Stimulated activated naive B cell treated with anti-CD40 and anti-IgM and Interleukin-4, amounts not matched to agents 10 μg/mL and 1 μg/mL and 100 μg/mL, for 72 hours (primary cell): ENCODE results near the gene COMMD6.

Experiments
- ATAC-seq, 2 donors: fragments of 150-1000 bp; cut with Tn5 transposase; replicated peaks; 2 replicates each; pipeline ENCODE4 v1.10.0; 2021; ENCODE audit warnings: moderate library complexity in 1 of 2
- DNase-seq: peaks from one replicate; pipeline ENCODE4 v3.0.0; 2021
- H3K27ac Mint-ChIP-seq: one replicate; pipeline ENCODE4 v1.8.0; 2022; ENCODE audit warnings: mild to moderate bottlenecking, mixed read lengths
- H3K27me3 Mint-ChIP-seq, 2 donors: one replicate each; pipeline ENCODE4 v1.8.0; 2022; ENCODE audit warnings: mixed read lengths in 2 of 2
- H3K36me3 Mint-ChIP-seq, 2 donors: one replicate each; pipeline ENCODE4 v1.8.0; 2022; ENCODE audit warnings: mixed read lengths in 2 of 2, mild to moderate bottlenecking in 1 of 2
- H3K4me1 Mint-ChIP-seq, 2 donors: one replicate each; pipeline ENCODE4 v1.8.0; 2022; ENCODE audit warnings: mixed read lengths in 2 of 2, mild to moderate bottlenecking in 1 of 2
- H3K4me3 Mint-ChIP-seq, 2 donors: one replicate each; pipeline ENCODE4 v1.8.0; 2022; ENCODE audit warnings: mild to moderate bottlenecking in 2 of 2, mixed read lengths in 2 of 2, moderate library complexity in 1 of 2
- H3K9me3 Mint-ChIP-seq, 2 donors: one replicate each; pipeline ENCODE4 v1.8.0; 2022; ENCODE audit warnings: mixed read lengths in 2 of 2, mild to moderate bottlenecking in 1 of 2

COMMD6 gene

DNA sequence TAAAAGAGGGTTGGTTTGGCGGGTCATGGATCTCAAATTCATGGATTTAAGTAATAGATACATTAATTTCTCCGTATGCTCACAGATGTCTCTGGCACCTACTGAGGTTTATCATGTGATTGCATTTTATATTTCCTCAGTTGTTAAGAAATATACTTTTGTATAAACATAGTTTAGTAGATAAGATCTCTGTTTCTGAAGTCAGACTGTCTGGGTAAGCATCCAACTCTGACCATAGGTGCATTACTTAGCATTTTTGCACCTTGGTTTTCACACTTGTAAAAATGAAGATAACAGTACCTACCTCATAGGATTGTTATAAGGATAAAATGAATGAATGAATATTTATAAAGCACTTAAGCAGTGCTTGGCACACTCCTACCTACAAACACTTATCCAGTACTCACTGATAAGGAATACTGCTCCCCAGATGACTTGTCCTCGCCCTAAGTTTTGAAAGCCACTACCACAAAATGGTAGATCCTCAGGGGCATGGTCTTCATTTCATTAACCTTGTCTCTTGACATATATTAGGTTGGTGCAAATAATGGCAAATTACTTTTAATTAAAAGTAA is 26.5 kb downstream of the COMMD6 start:
- Mint-ChIP-seq H3K27ac (no peak overlapping the region), H3K9me3 (peaks cover 0 to 3% of the 10 kb centered on the region in 2 donors), H3K4me1 (peaks cover 20 to 45% of the 10 kb centered on the region in 2 donors), H3K36me3 (no peaks in the 10 kb centered on the region), H3K4me3 (no peak overlapping the region), H3K27me3 (no peaks in the 10 kb centered on the region)
- ATAC-seq (no peak), DNase-seq (no peak)

DNA sequence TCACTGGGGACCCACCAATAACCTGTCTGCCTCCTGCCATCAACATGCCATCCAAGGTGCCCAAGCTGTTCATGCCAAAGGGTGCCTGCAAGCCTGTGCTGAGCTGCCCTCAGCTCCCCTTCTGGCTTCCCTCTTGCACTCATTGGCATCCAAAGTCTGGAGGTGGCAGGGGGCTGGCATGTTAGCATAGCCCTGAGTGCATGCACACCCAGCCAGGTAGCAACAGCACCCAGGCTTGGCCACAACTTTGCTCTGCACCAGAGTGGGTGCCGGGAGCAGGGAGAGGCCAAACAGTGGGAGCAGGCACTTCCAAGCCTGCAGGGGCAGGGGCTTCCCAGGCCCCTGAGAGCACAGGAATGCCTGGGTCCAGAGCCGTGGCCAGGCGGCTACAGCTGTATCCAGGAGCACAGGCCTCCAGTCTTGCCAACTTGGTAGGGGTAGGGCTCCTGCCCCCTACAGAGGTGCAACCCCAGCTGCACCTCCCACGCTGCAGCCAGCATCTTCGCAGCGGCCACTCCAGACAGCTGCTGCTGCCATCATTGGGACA is 29.6 kb downstream of the COMMD6 start:
- no peak overlapping the region for H3K27ac Mint-ChIP-seq
- H3K36me3 Mint-ChIP-seq, result no peaks in the 10 kb centered on the region
- no peaks in the 10 kb centered on the region for H3K27me3 Mint-ChIP-seq
- peaks cover 15 to 32% of the 10 kb centered on the region in 2 donors for H3K4me1 Mint-ChIP-seq
- no peak for ATAC-seq
- no peak for DNase-seq
- H3K9me3 Mint-ChIP-seq, result no peaks in the 10 kb centered on the region
- H3K4me3 Mint-ChIP-seq, result no peak overlapping the region

DNA sequence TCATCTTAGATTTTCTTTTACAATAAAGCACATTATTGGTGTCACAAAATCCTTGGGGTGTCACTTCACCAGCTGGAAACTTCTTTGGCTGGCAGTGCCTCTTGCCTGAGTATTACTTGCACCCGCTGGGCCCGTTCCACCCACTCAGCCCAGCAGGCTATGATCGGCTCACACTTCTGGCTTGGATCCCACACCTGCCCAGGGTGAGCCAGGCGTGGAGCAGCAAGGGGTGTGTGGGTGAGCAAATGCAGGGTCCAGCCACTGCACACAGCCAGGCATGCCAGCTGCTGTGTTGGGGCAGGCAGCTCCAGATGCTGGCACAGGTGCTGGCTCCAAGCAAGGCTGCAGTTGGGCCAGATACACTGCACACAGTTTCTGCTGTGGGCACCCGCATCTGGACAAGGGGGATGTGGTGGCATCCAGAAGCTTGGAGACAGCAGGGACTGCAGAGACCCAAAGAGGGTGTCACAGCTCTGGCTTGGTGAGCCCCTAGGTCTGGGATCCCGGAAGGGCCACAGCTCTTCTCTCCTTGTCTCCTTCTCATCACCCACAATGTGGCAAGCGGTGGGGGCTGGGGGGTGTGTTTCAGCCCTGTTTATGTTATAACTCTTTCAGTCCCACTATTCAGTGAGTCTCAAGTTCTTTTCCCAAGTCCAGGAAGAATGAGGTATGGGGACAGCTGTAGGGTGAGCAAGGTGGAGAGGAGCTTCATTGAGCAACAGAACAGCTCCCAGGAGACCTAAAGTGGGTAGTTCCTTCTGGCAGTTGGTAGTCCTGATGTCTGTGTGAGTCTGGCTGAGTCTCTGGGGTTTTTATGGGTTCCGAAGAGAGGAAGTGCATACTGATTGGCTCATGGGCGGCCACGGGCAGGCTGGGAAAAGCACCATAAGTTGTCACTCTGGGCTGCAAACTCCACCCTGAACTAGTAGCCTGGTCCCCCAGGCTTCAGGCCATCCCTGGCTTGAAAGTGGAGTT is 30.3 kb downstream of the COMMD6 start:
- Mint-ChIP-seq H3K27me3 (no peaks in the 10 kb centered on the region), H3K4me3 (no peak overlapping the region), H3K36me3 (no peaks in the 10 kb centered on the region), H3K27ac (peak overlapping the region; percentile 47), H3K4me1 (peaks cover 10 to 25% of the 10 kb centered on the region in 2 donors), H3K9me3 (no peaks in the 10 kb centered on the region)
- ATAC-seq, result peak; percentile 55 to 64
- DNase-seq, result no peak

DNA sequence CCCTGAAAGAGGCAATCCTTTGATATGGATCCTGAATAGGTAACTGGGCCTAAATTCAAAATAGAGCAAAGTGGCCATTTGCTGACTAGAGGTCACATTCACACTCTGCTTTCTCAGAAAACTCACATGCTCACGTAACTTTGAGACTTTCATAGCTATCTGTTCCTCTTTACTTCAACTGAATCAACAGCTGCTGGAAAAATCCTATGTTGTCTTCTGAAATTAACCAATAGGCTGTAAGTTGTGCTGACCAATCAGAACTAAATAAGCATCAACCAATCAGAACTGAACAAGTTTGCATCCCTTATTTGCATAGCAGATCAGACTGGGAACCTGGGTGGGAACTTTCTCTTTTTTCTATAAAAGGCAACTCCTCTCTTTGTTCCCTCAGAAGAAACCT is 31.6 kb downstream of the COMMD6 start:
- H3K9me3 Mint-ChIP-seq, result no peaks in the 10 kb centered on the region
- H3K27ac Mint-ChIP-seq, result no peak overlapping the region
- no peaks in the 10 kb centered on the region for H3K27me3 Mint-ChIP-seq
- no peaks in the 10 kb centered on the region for H3K36me3 Mint-ChIP-seq
- peak in 1 of 2 donors; percentile 28 for ATAC-seq
- DNase-seq, result no peak
- no peak overlapping the region for H3K4me3 Mint-ChIP-seq
- peaks cover 5 to 17% of the 10 kb centered on the region in 2 donors for H3K4me1 Mint-ChIP-seq

DNA sequence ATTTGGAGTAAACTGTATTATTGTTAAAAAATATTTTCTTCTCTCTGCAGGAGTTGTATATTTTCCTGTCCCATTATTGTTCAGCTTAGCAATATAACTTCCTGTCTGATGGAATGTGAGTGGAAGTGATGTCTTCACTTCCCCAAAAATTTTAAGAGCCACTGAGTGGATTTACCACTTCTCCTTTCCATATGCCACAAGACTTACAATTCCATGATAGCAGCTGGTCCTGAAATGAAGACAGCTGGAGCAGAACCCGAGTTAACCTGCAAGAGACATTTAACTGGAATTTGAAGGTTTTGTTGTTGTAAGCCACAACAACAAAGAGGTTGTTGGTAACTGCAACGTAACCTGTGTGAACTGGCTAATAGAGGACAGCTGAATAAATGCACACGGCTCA is 32.3 kb downstream of the COMMD6 start:
- peak in 1 of 2 donors; percentile 52 for ATAC-seq
- no peak for DNase-seq
- no peaks in the 10 kb centered on the region for H3K27me3 Mint-ChIP-seq
- no peak overlapping the region for H3K4me3 Mint-ChIP-seq
- no peaks in the 10 kb centered on the region for H3K36me3 Mint-ChIP-seq
- no peak overlapping the region for H3K27ac Mint-ChIP-seq
- H3K9me3 Mint-ChIP-seq, result no peaks in the 10 kb centered on the region
- peaks cover 5 to 17% of the 10 kb centered on the region in 2 donors for H3K4me1 Mint-ChIP-seq

DNA sequence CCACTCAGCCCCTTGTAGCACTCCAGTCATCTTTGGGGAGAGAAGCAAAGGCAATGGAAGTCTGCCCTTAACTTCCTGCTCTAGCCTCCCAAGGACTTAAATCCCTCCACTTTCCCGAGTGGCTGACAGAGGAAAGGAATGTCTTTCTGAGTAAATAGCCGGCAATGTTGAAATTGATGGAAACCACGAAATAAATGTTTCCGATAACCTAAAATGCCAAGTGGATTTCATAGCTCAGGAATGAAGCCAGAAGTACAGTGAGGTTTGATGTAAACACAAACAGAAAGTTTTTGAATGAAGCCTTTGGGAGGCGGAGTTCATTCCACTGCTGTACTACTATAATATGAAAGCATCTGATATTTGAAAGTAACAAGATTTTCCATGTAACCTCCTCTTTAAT is 41.7 kb downstream of the COMMD6 start:
- Mint-ChIP-seq H3K4me3 (no peak overlapping the region), H3K27ac (no peak overlapping the region)

DNA sequence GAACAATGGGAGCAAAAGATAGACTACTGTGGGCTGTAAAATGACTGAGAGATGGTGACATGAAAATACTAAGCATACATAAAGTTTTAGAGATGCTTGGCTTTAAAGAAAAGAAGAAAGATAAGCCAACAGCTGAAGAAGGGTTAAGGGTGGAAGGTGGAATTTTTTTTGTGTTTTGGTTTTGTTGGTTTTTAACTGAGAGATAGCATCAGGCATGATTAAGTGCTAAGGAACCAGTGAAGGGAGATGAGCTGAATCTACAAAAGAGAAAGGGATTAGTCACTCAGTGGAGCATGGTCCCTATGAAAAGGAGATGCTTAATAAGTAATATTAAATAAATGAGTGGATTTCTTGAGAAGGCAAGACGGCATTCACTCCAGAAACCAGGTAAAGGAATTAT is 43.1 kb downstream of the COMMD6 start:
- Mint-ChIP-seq H3K27me3 (peaks cover 8 to 16% of the 10 kb centered on the region in 2 donors), H3K9me3 (no peaks in the 10 kb centered on the region), H3K27ac (no peak overlapping the region), H3K36me3 (no peaks in the 10 kb centered on the region), H3K4me1 (peaks cover 0 to 5% of the 10 kb centered on the region in 2 donors), H3K4me3 (no peak overlapping the region)
- no peak for DNase-seq
- ATAC-seq, result no peak

More for the DNA sequence above, 41.7 kb downstream of the COMMD6 start:
- ATAC-seq (no peak), DNase-seq (no peak)
- Mint-ChIP-seq H3K9me3 (no peaks in the 10 kb centered on the region), H3K4me1 (peaks cover 0 to 3% of the 10 kb centered on the region in 2 donors), H3K27me3 (peaks cover 8 to 12% of the 10 kb centered on the region in 2 donors), H3K36me3 (no peaks in the 10 kb centered on the region)

DNA sequence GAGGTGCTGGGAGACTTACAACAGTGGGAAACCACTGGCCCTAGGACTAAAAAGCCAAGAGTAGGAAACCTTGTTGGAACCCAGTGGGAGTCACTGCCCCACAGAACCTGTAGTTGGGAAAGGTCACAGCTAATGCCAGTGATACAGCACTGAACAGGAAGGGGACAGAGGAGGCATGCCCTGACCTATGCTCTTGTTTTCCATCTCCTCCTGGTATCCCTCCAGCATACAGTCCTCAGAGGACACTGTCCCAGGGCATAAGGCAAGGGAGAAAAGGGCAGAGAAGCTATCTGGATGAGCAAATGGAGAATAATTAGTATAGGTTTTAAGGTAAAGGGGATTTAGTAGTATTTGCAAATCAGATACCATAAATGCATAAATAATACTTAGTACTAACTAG is 44.5 kb downstream of the COMMD6 start:
- ATAC-seq (no peak), DNase-seq (no peak)
- Mint-ChIP-seq H3K4me3 (no peak overlapping the region), H3K36me3 (no peaks in the 10 kb centered on the region), H3K4me1 (peaks cover 0 to 6% of the 10 kb centered on the region in 2 donors), H3K27me3 (peaks cover 3 to 10% of the 10 kb centered on the region in 2 donors), H3K9me3 (no peaks in the 10 kb centered on the region), H3K27ac (no peak overlapping the region)

DNA sequence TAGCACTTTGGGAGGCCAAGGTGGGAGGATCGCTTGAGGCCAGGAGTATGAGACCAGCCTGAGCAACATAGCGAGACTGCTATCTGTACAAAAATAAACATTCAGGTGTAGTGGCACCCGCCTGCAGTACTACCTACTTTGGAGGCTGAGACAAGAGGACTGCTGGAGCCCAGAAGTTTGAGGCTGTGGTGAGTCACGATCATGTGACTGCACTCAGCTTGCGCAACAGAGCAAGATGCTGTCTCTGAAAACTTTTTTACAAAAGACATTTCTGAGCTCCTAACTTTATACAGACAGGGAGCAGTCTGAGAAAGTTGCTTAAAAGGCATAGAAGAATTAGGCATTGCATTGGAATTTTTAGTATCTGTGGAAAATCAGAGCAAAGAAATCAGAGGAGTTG is 45.3 kb downstream of the COMMD6 start:
- Mint-ChIP-seq H3K4me3 (no peak overlapping the region), H3K9me3 (no peaks in the 10 kb centered on the region), H3K27ac (no peak overlapping the region), H3K4me1 (peaks cover 0 to 6% of the 10 kb centered on the region in 2 donors), H3K27me3 (peaks cover 3 to 10% of the 10 kb centered on the region in 2 donors), H3K36me3 (no peaks in the 10 kb centered on the region)
- ATAC-seq (no peak), DNase-seq (no peak)

DNA sequence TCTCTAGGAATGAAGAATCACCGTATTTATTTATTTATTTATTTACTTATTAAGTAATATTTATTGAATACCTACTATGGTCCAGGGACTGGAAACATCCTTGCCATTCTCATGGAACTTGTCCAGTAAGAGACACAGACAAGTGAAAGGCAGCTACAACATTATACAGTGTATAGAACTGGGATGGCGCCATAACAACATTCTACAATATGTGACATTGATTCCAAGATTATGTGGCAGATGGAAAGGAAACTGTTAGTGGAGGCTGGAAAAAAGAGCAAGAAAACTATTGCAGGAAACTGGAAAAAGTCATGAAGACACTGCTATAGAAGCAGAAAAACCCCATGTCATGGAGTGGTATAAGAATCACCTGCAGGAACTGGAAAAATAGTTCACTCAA is 46.3 kb downstream of the COMMD6 start:
- Mint-ChIP-seq H3K27me3 (peaks cover 4 to 18% of the 10 kb centered on the region in 2 donors), H3K9me3 (no peaks in the 10 kb centered on the region), H3K4me3 (no peak overlapping the region), H3K27ac (no peak overlapping the region), H3K36me3 (no peaks in the 10 kb centered on the region), H3K4me1 (peaks cover 0 to 6% of the 10 kb centered on the region in 2 donors)
- no peak for ATAC-seq
- no peak for DNase-seq

DNA sequence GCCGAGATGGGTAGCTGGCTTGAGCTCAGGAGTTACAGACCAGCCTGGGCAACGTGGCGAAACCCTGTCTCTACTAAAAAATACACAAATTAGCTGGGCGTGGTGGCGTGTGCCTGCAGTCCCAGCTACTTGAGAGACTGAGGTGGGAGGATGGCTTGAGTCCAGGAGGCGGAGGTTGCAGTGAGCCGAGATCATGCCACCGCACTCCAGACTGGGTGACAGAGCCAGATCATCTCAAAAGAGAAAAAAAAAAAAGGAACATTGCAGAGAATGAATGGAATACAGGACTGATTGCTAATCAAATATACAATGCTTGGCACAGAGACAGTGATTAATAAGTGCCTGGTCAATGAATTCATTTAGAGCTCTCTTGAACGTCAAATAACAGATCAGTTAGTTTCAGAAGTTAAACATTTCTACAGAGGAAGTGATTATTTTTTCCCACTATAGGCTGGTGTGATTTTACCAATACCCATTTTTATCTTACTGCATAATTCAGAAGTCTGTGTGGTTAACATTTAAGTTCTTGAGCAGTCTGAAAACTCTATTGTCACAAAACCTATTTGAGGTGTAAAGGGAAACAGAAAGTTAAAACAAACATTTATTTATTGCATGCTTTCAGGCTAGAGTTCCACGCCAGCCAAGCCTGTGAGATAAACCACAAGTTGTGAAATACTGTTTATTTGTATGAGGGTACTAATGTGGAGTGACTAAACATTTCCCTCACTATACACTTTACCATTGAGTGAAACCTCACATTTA is 48.0 kb downstream of the COMMD6 start:
- no peak overlapping the region for H3K27ac Mint-ChIP-seq
- DNase-seq (no peak), ATAC-seq (peak; percentile 53 to 57)
- H3K9me3 Mint-ChIP-seq, result no peaks in the 10 kb centered on the region
- H3K4me3 Mint-ChIP-seq, result no peak overlapping the region
- H3K27me3 Mint-ChIP-seq, result peaks cover 19 to 32% of the 10 kb centered on the region in 2 donors
- H3K36me3 Mint-ChIP-seq, result no peaks in the 10 kb centered on the region
- peaks cover 0 to 6% of the 10 kb centered on the region in 2 donors for H3K4me1 Mint-ChIP-seq

DNA sequence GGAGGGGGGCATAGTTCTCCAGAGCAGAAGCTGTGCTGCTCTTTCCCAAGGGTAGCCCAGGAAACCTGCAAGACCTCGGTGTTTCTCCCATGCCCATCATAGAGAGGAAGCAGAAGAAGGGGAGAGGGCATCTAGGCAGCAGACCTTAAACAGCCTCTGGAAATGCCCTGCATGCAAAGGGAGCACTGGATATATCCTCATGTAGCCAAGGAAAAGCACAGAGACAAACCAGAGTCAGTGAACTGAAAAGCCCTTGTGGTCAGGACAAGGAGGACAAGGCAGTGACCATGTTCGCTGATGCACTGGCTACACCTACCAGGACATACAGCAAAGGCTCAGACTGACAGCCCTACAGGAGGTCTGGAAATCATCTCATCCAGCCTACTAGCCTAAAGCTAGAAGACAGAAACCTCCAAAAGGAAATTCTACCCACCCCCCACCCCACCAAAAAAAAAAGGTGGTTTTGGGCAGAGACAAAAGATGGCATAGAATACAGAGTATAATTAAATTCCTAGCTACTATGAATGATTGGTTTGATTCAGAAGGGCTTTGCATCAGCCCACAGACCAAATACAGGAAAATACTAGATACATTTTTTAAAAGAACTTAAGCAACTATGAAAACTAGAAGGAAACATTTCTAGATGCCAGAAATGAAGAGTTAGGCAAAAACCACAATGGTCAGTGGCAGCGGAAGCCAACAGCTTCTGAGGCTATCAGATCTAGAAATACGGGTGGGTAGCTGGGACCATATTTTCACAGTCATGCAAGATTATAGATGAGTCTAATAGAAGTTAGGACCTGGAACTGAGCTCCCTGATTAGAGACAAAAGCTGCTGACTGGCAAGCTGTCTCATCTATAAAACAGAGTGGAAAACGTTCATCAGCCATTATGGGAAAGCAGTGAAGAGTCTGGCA is 51.2 kb downstream of the COMMD6 start:
- Mint-ChIP-seq H3K9me3 (no peaks in the 10 kb centered on the region), H3K4me3 (no peak overlapping the region), H3K4me1 (peaks cover 5 to 7% of the 10 kb centered on the region in 2 donors), H3K36me3 (peaks cover 0 to 3% of the 10 kb centered on the region in 2 donors), H3K27me3 (peaks cover 24 to 41% of the 10 kb centered on the region in 2 donors), H3K27ac (no peak overlapping the region)
- DNase-seq (no peak), ATAC-seq (no peak)

DNA sequence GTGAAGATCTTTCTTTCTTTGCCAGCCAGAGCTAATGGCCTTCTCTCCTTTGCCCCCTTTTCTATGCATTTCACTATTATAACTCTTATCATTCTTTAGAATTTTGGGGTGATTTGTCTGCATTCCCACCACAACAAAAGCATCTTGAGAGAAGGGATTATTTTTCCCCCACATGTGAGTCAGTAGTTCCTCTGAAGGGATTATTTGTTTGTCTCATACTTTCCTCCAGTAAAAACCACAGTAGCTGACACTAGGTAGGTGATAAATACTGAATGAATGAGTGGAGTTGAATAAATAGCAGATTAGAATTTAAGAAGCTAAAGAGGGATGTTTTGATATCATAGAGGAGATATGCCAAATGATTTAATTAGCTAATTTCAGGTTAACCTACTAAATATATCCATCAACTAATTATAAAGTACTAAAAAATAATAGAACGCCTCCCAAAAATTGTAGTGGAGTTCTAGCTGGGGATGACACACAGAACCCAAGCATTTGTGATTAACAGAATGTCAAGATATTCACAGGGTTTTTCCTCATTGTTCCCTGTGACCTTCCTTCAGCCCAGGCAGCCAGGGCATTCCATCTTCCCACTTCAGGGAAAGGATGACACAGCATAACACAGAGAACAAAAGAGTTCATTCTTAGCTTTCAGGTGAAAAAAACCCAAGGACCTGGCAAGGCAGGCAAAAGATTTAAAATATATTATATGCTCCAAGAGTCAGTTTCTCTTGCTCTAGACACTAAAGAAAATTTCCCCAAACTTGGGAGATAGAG is 52.2 kb downstream of the COMMD6 start:
- Mint-ChIP-seq H3K4me3 (no peak overlapping the region), H3K27me3 (peaks cover 32 to 42% of the 10 kb centered on the region in 2 donors), H3K27ac (no peak overlapping the region), H3K36me3 (peaks cover 0 to 3% of the 10 kb centered on the region in 2 donors), H3K4me1 (peaks cover 12 to 16% of the 10 kb centered on the region in 2 donors), H3K9me3 (no peaks in the 10 kb centered on the region)
- ATAC-seq, result no peak
- no peak for DNase-seq
